Dedifferentiated amniotic fluid mesenchymal stem cell (primary cell): Measurements from ENCODE around the gene TFF1.

Source experiments
- DNase-seq: peaks from one replicate; pipeline ENCODE4 v3.0.0-alpha.2; 2016; ENCODE audit errors: extremely low spot score

The TFF1 gene

DNA sequence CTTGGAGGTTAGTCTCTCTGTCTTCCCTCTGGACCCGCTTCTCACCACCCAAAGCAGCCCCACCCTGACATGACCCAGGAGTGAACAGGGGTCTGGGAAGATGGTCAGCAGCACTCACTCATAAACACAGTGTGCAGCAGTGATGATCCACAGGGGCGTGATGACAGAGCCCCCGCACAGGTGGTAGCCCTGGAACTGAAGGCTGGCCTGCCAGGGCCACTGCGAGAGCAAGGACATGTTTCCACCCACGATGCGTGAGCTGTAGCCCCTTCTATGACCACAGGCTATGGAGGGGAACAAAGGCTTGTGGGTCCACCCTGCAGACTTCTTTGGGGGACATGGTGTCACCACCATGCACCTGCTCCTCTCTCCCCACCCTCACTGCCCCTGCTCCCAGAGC lies 16.6 kb upstream of the TFF1 start:
- DNase-seq: no peak

DNA sequence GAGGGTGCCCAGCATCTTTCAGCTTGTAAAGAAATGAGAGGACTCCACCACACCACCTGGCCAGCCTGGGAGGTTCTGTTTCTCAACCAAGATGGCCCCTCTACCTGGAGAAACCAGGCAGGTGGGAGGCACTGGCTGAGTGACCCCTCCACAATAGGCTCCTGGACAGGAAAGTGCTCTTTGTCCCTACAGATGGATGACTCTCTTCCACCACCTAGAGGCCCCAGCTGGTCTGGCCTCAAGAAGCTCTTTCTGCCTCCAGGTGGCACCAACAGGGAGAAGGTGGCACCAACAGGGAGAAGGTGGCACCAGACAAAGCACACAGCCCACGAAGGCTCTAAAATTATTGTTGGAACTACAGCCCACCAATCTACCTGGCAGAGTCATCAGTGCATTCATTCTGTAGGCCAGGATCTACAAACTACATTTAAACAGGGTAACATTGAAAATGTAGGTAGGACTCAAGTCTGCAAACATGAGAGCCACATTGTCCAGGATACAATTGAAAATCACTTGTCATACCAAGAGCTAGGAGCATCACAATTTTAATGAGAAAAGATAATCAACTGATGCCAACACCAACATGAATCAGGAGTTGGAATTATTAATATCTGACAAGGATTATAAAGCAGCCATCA lies 15.1 kb upstream of the TFF1 start:
- no peak for DNase-seq

DNA sequence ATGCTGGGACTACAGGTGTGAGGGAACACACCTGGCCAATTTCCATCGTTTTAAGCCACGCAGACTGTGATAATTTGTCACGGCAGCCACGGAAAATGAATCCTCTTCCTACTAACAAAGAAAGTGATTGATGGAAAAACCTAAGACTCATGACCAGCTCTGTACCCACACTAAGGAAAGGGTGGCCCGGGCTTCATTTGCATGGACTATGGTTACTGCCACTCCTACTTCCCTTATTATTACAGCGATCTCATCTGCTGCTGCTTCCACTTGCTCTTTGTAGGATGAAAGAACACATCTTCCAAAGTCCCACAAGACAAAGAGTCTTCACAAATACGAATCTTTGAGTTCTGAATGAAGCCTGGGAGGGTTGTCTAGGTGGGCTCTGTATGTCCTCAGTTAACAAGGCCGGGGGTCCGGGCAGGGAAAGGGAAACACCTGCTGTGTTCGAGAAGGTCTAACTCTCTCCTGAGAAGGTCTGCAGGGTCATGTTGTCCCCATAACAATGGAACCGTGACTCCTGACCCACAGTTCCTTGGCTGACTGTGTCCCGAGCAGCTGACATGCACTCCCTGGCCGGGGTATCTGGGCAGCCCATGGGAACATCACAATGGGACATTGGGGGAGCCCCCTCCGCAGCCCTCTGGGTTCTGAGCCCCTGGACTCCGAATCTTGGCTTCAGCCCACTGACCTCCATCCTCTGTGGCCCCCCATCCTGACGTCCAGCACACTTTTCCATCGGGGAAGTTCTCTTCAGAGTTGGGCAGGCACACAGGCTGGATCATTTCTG lies 13.3 kb upstream of the TFF1 start:
- DNase-seq: no peak

- no peak for DNase-seq
These were observed 12.1 kb upstream of the TFF1 start for GRCh38 chr21:42378418-42378817.

DNA sequence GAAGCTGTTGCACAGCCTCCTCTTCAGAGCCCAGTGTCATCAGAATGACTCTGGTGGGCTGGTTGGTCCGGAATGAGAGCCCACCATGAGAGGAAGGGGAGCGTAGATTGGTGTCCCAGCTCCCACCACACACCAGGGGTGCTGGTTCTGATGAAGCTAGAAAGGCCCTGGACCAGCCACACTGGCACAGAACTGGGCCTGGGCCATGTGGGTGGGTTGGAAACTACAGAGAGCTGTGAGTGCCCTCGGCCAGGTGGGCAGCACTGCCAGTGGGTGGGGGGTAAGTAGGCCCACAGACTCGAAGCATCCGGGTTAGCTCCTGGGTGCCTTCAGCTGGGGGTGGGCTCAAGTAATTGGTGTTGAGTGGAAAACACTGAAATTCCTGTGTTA lies 11.6 kb upstream of the TFF1 start:
- no peak for DNase-seq

- no peak for DNase-seq
These were observed 11.0 kb upstream of the TFF1 start for GRCh38 chr21:42377211-42377950.

DNA sequence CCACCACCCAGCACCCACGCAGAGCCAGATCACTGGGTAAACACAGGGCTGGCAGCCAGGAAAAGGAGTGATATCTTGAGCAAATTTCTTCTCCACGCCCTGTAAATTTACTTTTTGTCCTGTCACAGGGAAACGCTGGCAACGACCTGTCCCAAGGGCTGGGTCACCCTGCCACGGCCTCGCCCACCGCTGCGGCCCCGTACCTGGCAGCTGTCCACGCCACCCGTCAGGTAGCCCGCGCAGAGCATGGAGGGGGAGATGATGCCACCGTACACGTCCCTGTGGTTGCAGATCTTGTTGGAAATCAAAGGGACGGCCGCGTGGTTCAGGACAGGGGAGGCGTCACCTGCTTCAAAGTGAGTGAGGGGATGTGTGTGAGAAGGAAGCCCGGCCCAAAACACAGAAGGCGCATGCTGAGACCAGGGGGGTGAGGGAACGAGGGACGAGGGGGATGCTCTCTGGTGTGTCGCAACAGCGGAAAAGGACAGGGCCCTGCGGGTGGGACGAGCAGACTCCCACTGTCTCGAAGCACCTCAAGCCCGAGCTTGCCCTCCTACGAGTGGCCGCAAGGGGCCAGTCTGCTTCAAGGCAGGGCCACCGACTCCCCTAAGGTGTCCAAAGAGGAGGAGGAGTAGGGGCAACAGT lies 10.1 kb upstream of the TFF1 start:
- no peak for DNase-seq

DNA sequence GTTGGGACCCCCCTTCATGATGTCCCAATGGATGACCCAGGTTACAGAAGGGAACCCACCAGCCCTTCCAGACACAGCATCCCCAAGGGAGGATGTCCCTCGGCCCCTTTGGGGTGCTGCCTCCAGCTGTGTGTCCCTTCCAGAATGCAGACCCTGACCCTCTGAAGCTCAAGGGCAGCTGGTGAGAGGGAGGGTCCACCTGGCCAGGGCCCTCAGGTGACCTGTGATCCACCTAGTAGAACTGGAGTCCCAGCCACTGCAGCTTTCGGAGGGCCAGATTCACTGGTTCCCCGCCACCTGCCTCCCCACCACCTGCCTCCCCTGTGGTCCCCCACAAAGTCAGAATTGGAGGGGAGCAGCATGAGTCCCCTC lies 9.6 kb upstream of the TFF1 start:
- DNase-seq: no peak

DNA sequence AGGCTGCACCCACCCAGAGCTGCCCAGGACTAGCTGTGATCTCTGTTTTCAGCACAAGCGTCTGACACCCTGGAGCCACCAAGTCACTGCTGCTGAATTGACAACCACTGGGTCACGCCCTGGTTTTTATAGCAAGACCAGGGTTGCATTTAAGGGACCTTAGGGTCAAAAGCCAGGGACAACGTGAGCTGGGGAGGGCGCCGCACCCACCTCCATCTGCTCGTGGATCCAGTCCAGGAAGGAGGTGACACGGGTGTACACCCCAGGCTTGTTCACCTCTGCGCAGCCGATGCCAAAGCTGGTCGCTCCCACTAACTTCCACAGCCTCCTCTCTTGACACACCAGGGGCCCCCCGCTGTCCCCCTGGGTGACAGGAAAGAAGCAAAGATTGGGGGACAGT lies 9.2 kb upstream of the TFF1 start:
- DNase-seq: no peak

DNA sequence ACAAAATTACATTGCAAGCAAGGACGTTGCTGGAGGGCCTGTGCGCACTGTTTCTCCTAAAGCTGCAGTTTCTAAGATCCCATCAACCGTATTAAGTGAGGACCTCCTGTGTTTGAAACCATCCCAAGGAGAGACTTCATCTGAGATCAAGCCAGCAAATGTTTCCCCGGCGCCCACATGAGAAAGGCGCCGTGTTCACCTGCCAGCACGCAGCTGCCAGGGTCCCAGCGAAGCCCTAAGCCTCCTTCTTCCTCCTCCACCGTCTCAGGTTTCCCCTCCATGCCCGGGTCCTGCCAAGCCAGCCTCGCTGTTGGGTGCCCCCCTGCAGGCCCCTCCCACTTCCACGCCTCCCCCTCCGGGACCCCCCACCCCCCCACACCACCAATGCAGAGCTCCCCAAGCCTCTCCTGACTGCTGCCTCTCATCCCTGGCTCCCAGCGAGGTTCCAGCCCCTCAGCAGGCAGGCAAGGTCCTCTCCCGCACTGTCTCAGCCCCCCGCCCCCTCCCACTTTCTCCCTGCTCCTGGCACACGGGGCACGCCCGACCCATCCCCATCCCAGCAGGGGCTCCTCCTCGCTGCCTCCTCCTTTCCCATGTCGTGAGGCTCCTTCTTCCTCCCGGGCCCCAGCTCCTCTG lies 8.6 kb upstream of the TFF1 start:
- DNase-seq: no peak

- DNase-seq: no peak
These were observed 8.1 kb upstream of the TFF1 start for GRCh38 chr21:42374457-42374856.

- no peak for DNase-seq
These were observed 7.6 kb upstream of the TFF1 start for GRCh38 chr21:42373908-42374455.

DNA sequence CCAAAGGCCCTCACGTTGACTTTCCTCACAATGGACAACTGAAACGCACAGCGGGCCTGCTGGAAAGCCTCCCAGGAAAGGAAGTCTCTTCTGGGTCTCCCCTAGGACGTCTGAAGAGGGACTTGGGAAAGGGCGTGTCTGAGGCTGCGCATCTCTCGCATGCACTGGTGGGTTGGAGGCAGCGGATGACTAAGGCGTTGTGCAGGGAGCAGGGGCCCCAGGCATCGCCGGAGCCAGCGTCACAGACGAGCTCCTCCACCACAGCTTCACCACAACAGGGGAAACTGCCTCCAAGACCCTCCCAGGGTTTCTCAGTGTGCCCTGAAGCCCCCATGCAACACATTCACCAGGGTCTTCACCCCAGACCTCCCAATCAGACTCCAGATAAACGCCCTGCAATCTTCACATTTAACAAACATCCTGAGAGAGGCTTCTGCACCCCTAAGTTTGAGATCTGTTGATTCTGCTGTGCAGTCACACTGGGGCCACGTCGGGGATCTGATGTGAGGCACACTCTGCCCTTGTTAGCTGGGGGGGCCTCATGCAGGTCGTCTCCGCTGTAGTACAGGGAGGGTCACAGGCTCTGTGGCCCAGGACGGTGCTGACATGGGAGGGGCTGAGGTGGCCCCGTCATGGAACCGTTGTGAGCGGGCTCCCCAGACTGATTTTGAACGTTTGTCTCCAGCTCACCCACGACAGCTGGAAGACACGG lies 7.0 kb upstream of the TFF1 start:
- no peak for DNase-seq

DNA sequence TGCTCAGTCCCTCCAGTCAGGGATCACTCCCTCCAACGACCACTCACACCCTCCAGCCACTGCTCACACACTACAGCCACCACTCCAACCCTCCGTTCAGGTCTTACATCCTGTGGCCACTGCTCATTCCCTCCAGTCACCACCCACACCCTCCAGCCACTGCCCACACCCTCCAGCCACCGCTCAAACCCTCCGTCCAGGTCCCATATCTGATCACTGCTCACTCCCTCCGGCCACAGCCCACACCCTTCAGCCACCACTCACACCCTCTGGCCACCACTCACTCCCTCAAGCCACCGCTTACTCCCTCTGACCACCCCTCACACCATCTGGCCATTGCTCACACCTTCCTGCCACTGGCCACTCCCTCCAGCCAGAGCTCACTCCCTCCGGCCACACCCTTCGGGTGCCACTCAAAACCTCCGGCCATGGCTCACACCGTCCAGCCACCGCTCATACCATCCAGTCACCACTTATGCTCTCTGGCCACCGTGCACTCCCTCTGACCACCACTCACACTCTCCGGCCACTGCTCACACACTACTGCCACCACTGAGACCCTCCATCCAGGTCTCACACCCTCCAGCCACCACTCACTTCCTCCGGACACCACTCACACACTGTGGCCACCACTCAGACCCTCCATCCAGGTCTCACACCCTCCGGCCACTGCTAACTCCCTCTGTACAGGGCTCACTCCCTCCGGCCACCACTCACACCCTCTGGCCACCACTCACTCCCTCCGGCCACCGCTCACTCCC lies 4.7 kb upstream of the TFF1 start:
- DNase-seq: no peak

GRCh38 chr21:42369821-42370220 lies 3.5 kb upstream of the TFF1 start:
- DNase-seq: no peak

DNA sequence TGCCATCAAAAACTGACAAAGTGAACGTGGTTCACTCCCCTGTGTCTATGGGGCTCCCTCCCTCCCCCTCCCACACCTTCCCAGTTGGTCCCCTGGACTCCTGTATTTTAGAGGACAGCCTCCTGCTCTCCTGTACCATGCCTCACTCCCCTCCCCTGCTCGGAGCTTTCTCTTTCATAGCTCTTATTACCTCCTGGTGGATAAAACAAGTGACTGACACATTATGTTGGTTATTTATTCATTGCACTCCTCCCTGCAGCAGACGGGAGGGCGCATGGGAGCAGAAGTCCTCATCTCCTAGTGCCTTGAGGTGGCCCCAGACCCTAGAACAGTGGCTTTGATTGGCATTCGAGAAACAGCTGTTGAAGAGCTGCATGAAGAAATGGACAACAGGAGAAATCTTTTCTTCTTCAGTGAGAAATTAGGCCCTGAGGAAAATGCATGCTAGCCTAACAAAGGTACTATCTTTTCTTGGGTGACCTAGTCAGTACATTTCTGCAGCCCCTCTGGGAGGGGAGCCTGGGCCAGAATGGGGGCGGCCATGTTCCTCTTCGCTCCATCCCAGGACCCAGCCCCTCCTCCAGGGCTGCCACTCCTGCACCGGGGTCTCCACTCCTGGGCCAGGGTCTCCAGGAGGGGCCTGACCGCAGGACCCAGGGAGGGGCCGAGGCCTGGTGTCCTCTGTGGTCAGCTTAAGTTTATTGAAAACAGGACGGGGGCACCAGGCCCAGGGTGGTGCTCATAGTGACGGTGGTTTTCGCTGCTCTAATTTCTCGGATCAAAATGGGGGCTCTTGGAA lies 1.2 kb upstream of the TFF1 start:
- no peak for DNase-seq

- DNase-seq: no peak
These were observed 565 bp downstream of the TFF1 start for GRCh38 chr21:42365770-42366169.

DNA sequence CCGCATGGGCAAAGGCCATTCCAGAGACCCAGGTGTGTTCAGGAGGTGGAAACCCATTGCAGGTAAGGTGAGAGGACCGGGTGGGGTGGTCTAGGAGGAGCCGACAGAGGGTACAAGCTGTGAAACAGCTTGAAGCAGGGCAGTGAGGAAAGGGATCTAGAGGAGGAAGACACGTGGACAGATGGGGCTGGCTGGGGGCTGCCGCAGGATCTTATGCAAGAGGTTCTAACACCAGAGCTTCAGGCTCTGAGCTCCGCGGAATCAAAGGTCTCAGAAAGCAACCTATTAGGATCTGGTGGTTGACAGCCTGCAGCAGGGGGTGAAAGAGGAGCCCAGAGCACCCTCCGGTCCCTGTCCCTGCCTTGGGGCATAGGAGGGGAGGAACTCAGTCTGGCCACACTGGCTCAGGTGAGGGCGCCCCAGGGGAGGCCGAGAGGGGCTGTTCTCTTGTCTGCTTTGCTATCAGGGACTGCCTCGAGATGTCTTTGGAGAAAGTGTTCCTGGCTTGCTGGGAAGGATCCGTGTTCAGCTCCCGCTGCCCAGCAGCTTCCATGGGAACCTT lies 1.9 kb downstream of the TFF1 start:
- no peak for DNase-seq

DNA sequence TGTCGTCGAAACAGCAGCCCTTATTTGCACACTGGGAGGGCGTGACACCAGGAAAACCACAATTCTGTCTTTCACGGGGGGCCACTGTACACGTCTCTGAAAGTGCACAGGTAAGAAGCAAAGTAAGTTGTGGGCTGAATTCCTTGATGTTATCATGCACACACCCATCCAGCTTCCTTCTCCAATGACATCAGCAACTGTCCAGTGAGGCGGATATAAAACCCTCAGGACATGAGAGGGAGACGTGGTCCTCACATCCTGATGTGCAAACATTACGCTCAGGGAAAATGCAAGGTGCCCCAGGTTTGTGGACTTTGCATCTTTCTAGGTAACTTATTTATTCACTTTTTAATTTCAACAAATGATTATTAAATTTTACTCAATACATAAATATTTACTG lies 3.0 kb downstream of the TFF1 start:
- DNase-seq: no peak
